GM12873 (cell line): ENCODE measurements around the gene TLE1.

Source experiments
- TF ChIP-seq, protein P1 (sequence below): IDR thresholded peaks from 2 replicates; pipeline ENCODE4 v1.5.1; 2012; ENCODE audit warnings: low read depth, mild to moderate bottlenecking, moderate library complexity, low read length, control low read depth; ENCODE audit not compliant: insufficient read depth; ENCODE audit errors: missing control alignments

The TLE1 gene

DNA sequence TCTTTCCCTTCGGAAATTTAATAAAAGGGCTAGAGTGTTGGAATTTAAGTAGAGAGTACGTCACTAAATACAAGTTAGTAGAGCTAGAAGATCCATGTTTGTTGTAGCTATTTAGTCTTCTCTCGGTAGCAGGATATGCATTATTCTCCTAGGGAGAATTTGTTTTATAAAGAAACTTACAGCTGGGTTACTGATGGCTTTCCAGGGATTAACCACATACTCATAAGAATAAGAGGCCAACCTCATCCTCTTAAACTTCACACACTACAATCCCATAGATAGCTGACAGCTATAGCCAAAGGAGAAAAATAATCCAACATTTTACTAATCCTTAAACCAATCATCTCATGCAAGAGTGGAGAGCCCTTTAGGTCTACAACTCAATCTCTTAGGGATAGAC lies 43.0 kb downstream of the TLE1 start:
- TF ChIP-seq, protein P1, sequence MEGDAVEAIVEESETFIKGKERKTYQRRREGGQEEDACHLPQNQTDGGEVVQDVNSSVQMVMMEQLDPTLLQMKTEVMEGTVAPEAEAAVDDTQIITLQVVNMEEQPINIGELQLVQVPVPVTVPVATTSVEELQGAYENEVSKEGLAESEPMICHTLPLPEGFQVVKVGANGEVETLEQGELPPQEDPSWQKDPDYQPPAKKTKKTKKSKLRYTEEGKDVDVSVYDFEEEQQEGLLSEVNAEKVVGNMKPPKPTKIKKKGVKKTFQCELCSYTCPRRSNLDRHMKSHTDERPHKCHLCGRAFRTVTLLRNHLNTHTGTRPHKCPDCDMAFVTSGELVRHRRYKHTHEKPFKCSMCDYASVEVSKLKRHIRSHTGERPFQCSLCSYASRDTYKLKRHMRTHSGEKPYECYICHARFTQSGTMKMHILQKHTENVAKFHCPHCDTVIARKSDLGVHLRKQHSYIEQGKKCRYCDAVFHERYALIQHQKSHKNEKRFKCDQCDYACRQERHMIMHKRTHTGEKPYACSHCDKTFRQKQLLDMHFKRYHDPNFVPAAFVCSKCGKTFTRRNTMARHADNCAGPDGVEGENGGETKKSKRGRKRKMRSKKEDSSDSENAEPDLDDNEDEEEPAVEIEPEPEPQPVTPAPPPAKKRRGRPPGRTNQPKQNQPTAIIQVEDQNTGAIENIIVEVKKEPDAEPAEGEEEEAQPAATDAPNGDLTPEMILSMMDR, result no peak

- TF ChIP-seq, protein P1, result no peak
These were observed 52.1 kb downstream of the TLE1 start for GRCh38 chr9:81637276-81637675.

DNA sequence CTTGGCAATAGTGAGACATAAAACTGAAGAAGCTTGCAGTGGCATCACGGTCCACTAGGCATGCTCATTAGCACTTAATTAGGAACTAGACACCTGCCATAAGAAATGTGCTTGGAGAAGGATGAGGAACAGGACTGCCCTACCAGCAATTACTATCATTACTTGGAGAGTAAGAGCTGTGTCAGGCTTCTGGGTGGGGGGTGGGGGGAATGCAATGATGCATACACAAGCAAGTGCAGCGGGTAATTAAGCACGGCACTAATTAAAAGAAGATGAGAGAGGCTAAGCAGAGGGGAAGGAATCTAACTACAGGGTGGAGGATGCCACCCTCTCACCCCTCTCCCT lies 53.1 kb downstream of the TLE1 start:
- TF ChIP-seq, protein P1, result no peak

DNA sequence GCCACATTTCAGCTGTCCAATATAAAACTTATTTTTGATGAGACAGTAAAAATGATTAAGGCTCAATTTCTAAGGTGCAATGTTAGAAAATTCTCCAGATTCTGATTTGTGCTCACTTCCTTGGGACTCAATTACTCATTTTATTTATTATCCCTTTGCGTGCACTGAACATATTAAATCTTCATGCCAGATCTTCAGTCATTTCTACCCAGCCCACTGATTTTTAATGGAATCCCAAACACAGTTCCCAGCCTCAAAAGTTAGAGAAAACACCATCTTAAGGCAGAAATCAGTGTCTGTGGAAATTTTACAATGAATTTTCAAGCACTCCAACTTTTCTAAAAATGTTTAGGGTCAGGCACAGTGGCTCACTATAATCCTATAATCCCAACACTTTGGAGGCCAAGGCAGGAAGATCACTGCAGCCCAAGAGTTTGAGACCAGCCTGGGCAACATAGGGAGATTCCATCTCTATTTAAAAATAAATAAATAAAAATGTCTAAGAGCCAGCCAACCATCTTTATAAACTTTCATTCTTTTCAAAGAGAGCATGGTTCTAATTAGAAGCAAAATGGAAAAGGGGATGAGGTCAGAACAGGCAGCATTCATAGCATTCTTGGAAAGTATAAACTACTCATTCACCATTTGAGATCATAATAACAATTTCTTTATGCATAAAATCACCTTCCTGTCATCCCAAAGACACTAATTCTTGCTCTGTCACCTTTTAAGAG lies 53.7 kb downstream of the TLE1 start:
- TF ChIP-seq, protein P1, result no peak

DNA sequence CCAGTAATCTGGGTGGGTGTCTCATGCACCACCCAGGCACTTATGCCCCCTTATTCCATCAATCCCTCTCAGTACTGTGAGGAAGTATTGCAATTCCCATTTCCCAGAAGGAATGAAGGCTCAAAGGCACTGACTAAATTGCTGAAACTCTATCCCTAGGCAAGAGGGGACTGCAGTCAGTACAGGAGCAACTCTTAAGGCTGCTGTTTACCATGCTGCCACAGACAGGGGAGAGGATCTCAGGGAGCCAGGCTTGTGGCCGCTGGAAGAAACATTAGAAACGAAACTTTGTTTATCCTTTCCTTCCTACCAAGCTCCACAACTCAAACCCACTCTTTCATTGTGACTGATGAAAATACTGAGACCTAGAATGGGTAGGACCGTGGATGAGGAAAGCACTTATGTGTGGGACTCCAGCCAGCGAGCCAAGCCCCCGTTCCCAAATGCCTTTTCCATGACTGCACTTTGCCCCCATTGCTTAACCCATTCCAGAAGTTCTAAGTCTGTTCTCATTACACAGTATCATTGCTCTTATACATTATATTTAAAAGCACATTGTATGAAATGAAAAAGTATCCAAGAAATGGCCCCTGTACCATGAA lies 54.3 kb downstream of the TLE1 start:
- TF ChIP-seq, protein P1, result no peak

DNA sequence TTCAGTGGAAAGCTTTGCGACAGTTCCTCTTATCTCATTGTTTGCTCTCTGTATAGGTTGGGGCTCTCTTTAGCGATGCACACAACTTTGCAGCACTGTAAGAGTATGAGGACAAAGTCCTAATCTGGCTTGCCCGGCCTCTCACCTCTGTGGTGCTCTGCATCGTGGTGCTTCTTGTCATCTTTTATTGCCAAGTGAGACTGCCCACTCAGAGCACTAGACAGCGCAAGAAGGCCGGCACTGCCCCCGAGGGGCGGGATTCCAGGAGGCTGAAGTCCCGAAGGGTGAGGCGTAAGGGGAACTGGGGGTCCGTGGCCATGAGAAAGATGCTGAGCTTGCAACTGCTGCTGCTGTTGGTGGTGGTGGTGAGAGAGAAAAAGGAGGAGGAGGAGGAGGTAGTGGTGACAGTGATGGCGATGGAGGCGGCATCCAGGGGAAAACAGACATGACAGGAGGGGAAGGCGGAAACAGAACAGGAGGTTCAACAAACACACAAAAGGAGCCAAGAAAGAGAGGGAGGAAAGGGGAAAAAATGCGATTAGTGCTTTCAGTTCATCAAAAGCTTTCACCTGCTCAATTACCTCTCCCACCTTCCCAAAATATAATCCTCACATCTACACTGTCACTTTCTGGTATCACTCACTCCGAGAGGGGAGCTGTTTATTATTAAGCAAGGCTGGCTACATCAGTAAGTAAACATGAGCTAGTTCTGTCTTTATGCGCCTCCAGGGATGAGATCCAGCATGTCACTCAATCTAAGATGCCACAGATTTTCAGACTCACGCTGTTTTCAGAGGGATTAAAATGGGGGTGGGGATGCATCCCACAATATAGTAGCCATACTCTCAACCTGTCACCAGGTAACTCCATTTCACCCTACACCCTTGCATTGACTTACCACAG lies 55.1 kb downstream of the TLE1 start:
- TF ChIP-seq, protein P1, result no peak

GRCh38 chr9:81632599-81632998 lies 56.7 kb downstream of the TLE1 start:
- TF ChIP-seq, protein P1, result no peak
